HFFc6 (cell line): ENCODE results near the gene ARAP1. TPM values are rescaled to one million over a fixed set of nuclear protein-coding genes. Genes with fewer than 3 reads are reported as not detected.

Source experiments
- DNase-seq: peaks from one replicate; pipeline ENCODE4 v3.0.0-alpha.2; 2018
- H3K27ac Mint-ChIP-seq: 2 replicates; pipeline ENCODE4 v1.8.0; 2020; ENCODE audit warnings: mild to moderate bottlenecking, mixed read lengths
- H3K27me3 Mint-ChIP-seq: 2 replicates; pipeline ENCODE4 v1.8.0; 2021; ENCODE audit warnings: mild to moderate bottlenecking, moderate library complexity, mixed read lengths; ENCODE audit not compliant: insufficient read depth
- H3K36me3 Mint-ChIP-seq: 2 replicates; pipeline ENCODE4 v1.8.0; 2021; ENCODE audit warnings: low read depth, mixed read lengths
- H3K4me1 Mint-ChIP-seq: 2 replicates; pipeline ENCODE4 v1.8.0; 2020; ENCODE audit warnings: low read depth, mixed read lengths
- H3K4me3 Mint-ChIP-seq: 2 replicates; pipeline ENCODE4 v1.8.0; 2020; ENCODE audit warnings: mild to moderate bottlenecking, moderate library complexity, mixed read lengths
- H3K9me3 Mint-ChIP-seq: 2 replicates; pipeline ENCODE4 v1.8.0; 2020; ENCODE audit warnings: mild to moderate bottlenecking, mixed read lengths
- CTCF ChIP-seq: fragments of 200-600 bp; sonication (generic); IDR thresholded peaks from 2 replicates; pipeline ENCODE4 v1.5.0; 2021; ENCODE audit warnings: antibody characterized with exemption, mild to moderate bottlenecking
- microRNA-seq: library from miRNA; unstranded; fragments of <30 nt; microRNA quantifications from one replicate; pipeline ENCODE4, GENCODE V29; 2019
- total RNA-seq, 6 experiments: library from RNA; stranded (reverse); fragmentation: NEBNext Ultra II Directional; extraction: Animal tissue kit (Norgen Biotek cat#: 25700); gene quantifications; 2 replicates in 1 of 6; 3 replicates in 5 of 6; pipeline ENCODE4 v1.2.3, GENCODE V29; 2021

ARAP1 gene
- total RNA-seq, 6 experiments from 2014 or later: 42.5 to 49.0 (median 46.8) TPM

- no peaks in the 10 kb centered on the region for H3K4me1 Mint-ChIP-seq
- no peak for DNase-seq
- no peak for TF ChIP-seq CTCF
- no peak overlapping the region for H3K27ac Mint-ChIP-seq
- H3K27me3 Mint-ChIP-seq: peaks cover 22% of the 10 kb centered on the region
- H3K36me3 Mint-ChIP-seq: no peaks in the 10 kb centered on the region
- H3K9me3 Mint-ChIP-seq: no peaks in the 10 kb centered on the region
- no peak overlapping the region for H3K4me3 Mint-ChIP-seq
These were observed 114.3 kb downstream of the ARAP1 start for GRCh38 chr11:72637926-72638325.

GRCh38 chr11:72637198-72637597 is 115.0 kb downstream of the ARAP1 start:
- H3K4me1 Mint-ChIP-seq: peaks cover 3% of the 10 kb centered on the region; the same call in 1 of the 2 replicates
- no peaks in the 10 kb centered on the region for H3K9me3 Mint-ChIP-seq
- H3K4me3 Mint-ChIP-seq: no peak overlapping the region
- H3K27me3 Mint-ChIP-seq: peaks cover 22% of the 10 kb centered on the region
- no peak for DNase-seq
- TF ChIP-seq CTCF: no peak
- H3K36me3 Mint-ChIP-seq: no peaks in the 10 kb centered on the region
- no peak overlapping the region for H3K27ac Mint-ChIP-seq

- TF ChIP-seq CTCF: no peak
- Mint-ChIP-seq H3K9me3 (no peaks in the 10 kb centered on the region), H3K27me3 (peaks cover 22% of the 10 kb centered on the region), H3K4me3 (no peak overlapping the region), H3K27ac (no peak overlapping the region), H3K4me1 (peaks cover 5% of the 10 kb centered on the region; the same call in 1 of the 2 replicates), H3K36me3 (no peaks in the 10 kb centered on the region)
- no peak for DNase-seq
These were observed 115.8 kb downstream of the ARAP1 start for GRCh38 chr11:72636376-72636775.

GRCh38 chr11:72635933-72636332 is 116.3 kb downstream of the ARAP1 start:
- no peak for DNase-seq
- no peaks in the 10 kb centered on the region for H3K36me3 Mint-ChIP-seq
- no peak overlapping the region for H3K4me3 Mint-ChIP-seq
- no peak for TF ChIP-seq CTCF
- H3K27me3 Mint-ChIP-seq: peaks cover 23% of the 10 kb centered on the region
- H3K4me1 Mint-ChIP-seq: peaks cover 5% of the 10 kb centered on the region; the same call in 1 of the 2 replicates
- H3K9me3 Mint-ChIP-seq: no peaks in the 10 kb centered on the region
- H3K27ac Mint-ChIP-seq: no peak overlapping the region

- no peaks in the 10 kb centered on the region for H3K9me3 Mint-ChIP-seq
- H3K27me3 Mint-ChIP-seq: peaks cover 25% of the 10 kb centered on the region
- no peak for TF ChIP-seq CTCF
- DNase-seq: no peak
- peaks cover 8% of the 10 kb centered on the region; the same call in 1 of the 2 replicates for H3K4me1 Mint-ChIP-seq
- no peak overlapping the region for H3K4me3 Mint-ChIP-seq
- H3K36me3 Mint-ChIP-seq: no peaks in the 10 kb centered on the region
- H3K27ac Mint-ChIP-seq: no peak overlapping the region
These were observed 116.8 kb downstream of the ARAP1 start for GRCh38 chr11:72635309-72635915.

Small RNA genes lying within 50 kb of the gene (microRNA-seq; reads per million reads assigned to microRNA genes)
- not detected for gene MIR4692

Other genes starting within 250 kb of the ARAP1 start
- under 1 TPM; 0.07 to 0.57 (median 0.40) TPM for gene PDE2A, start 78.0 kb downstream of the ARAP1 start, total RNA-seq
- gene STARD10, start 41.6 kb upstream of the ARAP1 start, total RNA-seq: 10 to 100 TPM; 10.8 to 16.9 (median 15.8) TPM
- gene ATG16L2, start 62.0 kb upstream of the ARAP1 start, total RNA-seq: 1 to 10 TPM; 5.4 to 9.5 (median 7.6) TPM